Activated T-cell treated with anti-CD3 and anti-CD28 coated beads, Interleukin-2, amount 50 U/mL, for 72 hours (primary cell): ENCODE results near the gene TRAF6. TPM values are rescaled to one million over a fixed set of nuclear protein-coding genes. Genes with fewer than 3 reads are reported as not detected.
"Not testable (repeated sequence)": the region's sequence is repeated elsewhere in the genome, so short reads cannot be mapped to it uniquely, and the experiment has no call there.

Experiments
- ATAC-seq, 2 donors: fragments of 150-1000 bp; cut with Tn5 transposase; replicated peaks in 1 of 2; 2 replicates each; pipeline ENCODE4 v1.10.0; 2021; ENCODE audit warnings: moderate library complexity in 2 of 2, mild to moderate bottlenecking in 1 of 2
- DNase-seq, 2 donors: peaks; one replicate each; pipeline ENCODE4 v3.0.0; 2021 to 2022; ENCODE audit warnings: mixed read lengths in 1 of 2
- H3K27ac Mint-ChIP-seq: one replicate; pipeline ENCODE4 v1.8.0; 2022; ENCODE audit warnings: mild to moderate bottlenecking, moderate library complexity, mixed read lengths
- H3K27me3 Mint-ChIP-seq: one replicate; pipeline ENCODE4 v1.8.0; 2022; ENCODE audit warnings: low read depth, mixed read lengths
- H3K36me3 Mint-ChIP-seq, 2 donors: one replicate each; pipeline ENCODE4 v1.8.0; 2022; ENCODE audit warnings: mixed read lengths in 2 of 2, mild to moderate bottlenecking in 1 of 2; ENCODE audit not compliant: insufficient read depth in 2 of 2
- H3K4me1 Mint-ChIP-seq: one replicate; pipeline ENCODE4 v1.8.0; 2022; ENCODE audit warnings: low read depth, mixed read lengths
- H3K4me3 Mint-ChIP-seq, 2 donors: one replicate each; pipeline ENCODE4 v1.8.0; 2022; ENCODE audit warnings: mild to moderate bottlenecking in 2 of 2, mixed read lengths in 2 of 2, moderate library complexity in 2 of 2
- H3K9me3 Mint-ChIP-seq, 2 donors: one replicate each; pipeline ENCODE4 v1.8.0; 2022; ENCODE audit warnings: mixed read lengths in 2 of 2
- total RNA-seq, 2 donors: library from RNA; stranded (reverse); gene quantifications; one replicate each; pipeline ENCODE4 v1.2.3, GENCODE V29; 2022

Gene TRAF6
- total RNA-seq, 2 donors from 2014 or later: 10.1 to 12.2 TPM

- peaks cover 13% of the 10 kb centered on the region for H3K27me3 Mint-ChIP-seq
- not testable (repeated sequence) for DNase-seq, ATAC-seq, H3K36me3 Mint-ChIP-seq, H3K9me3 Mint-ChIP-seq
- H3K27ac Mint-ChIP-seq: peak overlapping the region; percentile 94
- H3K4me3 Mint-ChIP-seq: peak overlapping the region; percentile 95 to 100
- H3K4me1 Mint-ChIP-seq: peaks cover 21% of the 10 kb centered on the region
These were observed 990 bp upstream of the TRAF6 start for GRCh38 chr11:36511062-36511461.

DNA sequence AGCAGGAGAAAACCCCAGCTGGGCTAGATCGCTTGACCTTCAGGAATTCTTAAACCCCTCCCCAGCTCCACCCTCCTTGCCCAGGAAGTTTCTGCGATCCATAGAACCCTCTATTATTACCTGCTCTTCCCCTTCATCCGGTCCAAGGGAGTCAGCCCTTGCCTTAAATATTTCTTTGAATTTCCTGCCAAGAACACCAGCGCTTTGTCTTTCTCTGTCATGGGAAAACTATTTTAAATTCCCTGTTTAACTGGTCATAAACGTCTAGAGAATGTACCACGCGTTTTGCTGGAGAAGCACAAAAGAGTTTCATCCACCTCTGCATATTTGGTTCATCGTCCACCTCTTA, 496 bp upstream of the TRAF6 start:
- ATAC-seq (no peak), DNase-seq (no peak)
- Mint-ChIP-seq H3K36me3 (peaks cover 2 to 4% of the 10 kb centered on the region in 2 donors), H3K4me1 (peaks cover 26% of the 10 kb centered on the region), H3K4me3 (peak overlapping the region; percentile 95 to 100), H3K9me3 (peaks cover 3% of the 10 kb centered on the region in 2 donors), H3K27me3 (peaks cover 13% of the 10 kb centered on the region), H3K27ac (peak overlapping the region; percentile 94)

DNA sequence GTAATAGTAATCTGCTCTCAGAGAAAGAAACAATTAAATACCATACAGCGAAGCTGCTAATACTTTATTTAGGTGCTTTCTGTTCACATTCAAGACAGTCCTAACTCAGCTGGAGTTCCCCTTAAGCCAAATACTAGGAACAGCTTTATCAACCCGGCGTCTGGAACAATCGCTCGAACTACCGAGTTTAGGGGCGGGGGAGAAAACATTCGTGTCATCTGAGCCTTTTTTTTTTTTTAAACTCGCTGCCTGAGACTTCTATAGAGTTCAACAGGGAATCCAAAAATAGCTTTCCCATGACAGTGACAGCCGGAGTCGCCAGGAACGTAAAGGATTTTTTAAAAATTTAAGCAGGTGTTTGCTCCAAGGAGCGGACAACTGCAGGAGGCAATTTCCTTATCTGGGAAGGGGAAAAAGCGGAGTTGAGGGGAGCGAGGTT, 852 bp downstream of the TRAF6 start:
- Mint-ChIP-seq H3K36me3 (peaks cover 2 to 5% of the 10 kb centered on the region in 2 donors), H3K4me1 (peaks cover 32% of the 10 kb centered on the region), H3K27me3 (peaks cover 6% of the 10 kb centered on the region), H3K9me3 (peaks cover 3% of the 10 kb centered on the region in 2 donors), H3K4me3 (peak overlapping the region; percentile 95 to 100), H3K27ac (peak overlapping the region; percentile 100)
- DNase-seq (peak; percentile 12 to 25), ATAC-seq (peak in 1 of 2 donors; percentile 2)

DNA sequence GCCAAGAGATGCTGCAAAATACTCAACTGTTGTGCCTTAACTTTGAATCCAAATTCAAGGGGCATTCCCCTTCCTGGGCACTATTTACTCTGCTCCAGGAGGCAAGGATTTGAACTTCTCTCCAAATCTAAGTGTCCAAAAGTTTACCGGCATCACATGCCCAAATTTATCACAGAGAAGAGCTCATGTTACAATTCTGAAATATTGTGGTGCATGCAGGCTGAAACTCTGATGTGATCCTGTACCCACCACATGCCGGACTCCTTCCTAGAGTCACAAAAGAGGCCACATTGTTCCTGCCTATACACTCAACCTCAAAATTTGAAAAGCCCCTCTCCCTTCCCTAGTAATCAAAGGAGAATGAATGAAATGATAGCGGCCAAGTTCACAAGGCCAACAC, 1.3 kb downstream of the TRAF6 start:
- H3K4me3 Mint-ChIP-seq: peak overlapping the region; percentile 95 to 100
- peaks cover 2% of the 10 kb centered on the region for H3K27me3 Mint-ChIP-seq
- no peak for ATAC-seq
- peaks cover 2 to 5% of the 10 kb centered on the region in 2 donors for H3K36me3 Mint-ChIP-seq
- peaks cover 1 to 3% of the 10 kb centered on the region in 2 donors for H3K9me3 Mint-ChIP-seq
- no peak for DNase-seq
- H3K27ac Mint-ChIP-seq: peak overlapping the region; percentile 100
- peaks cover 32% of the 10 kb centered on the region for H3K4me1 Mint-ChIP-seq

GRCh38 chr11:36507824-36508489, 2.1 kb downstream of the TRAF6 start:
- peak overlapping the region; percentile 100 for H3K27ac Mint-ChIP-seq
- peaks cover 32% of the 10 kb centered on the region for H3K4me1 Mint-ChIP-seq
- no peaks in the 10 kb centered on the region for H3K27me3 Mint-ChIP-seq
- DNase-seq (no peak), ATAC-seq (no peak)
- peaks cover 2 to 5% of the 10 kb centered on the region in 2 donors for H3K36me3 Mint-ChIP-seq
- H3K4me3 Mint-ChIP-seq: peak overlapping the region; percentile 95 to 100
- no peaks in the 10 kb centered on the region for H3K9me3 Mint-ChIP-seq

- no peak for DNase-seq
- no peaks in the 10 kb centered on the region for H3K27me3 Mint-ChIP-seq
- peaks cover 28% of the 10 kb centered on the region for H3K4me1 Mint-ChIP-seq
- H3K4me3 Mint-ChIP-seq: no peak overlapping the region
- H3K9me3 Mint-ChIP-seq: no peaks in the 10 kb centered on the region
- H3K27ac Mint-ChIP-seq: no peak overlapping the region
- H3K36me3 Mint-ChIP-seq: peaks cover 3 to 10% of the 10 kb centered on the region in 2 donors
- no peak for ATAC-seq
These were observed 8.8 kb downstream of the TRAF6 start for GRCh38 chr11:36501236-36501635.

DNA sequence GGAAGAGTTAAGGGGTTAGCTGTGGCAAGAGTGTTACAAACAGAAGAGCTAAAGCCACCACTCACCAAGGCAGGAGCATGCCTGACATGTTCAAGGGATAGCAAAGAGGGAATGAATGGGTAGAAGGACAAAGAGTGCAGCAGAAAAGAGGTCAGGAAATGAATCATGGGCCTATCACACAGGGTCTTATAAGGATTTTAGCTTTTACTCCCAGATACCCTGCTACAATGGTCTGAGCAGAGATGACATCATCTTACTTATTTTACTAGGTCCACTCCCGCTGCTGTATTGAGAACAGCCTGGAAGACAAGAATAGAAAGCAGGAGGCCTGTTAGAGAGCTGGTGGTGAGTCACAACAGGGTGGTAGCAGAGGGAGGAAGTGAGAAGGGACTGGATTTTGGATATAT, 9.8 kb downstream of the TRAF6 start:
- no peak overlapping the region for H3K4me3 Mint-ChIP-seq
- ATAC-seq (peak; percentile 27 to 55), DNase-seq (no peak)
- H3K4me1 Mint-ChIP-seq: peaks cover 20% of the 10 kb centered on the region
- peaks cover 3 to 9% of the 10 kb centered on the region in 2 donors for H3K36me3 Mint-ChIP-seq
- H3K9me3 Mint-ChIP-seq: no peaks in the 10 kb centered on the region
- H3K27ac Mint-ChIP-seq: peak overlapping the region; percentile 7
- H3K27me3 Mint-ChIP-seq: no peaks in the 10 kb centered on the region

DNA sequence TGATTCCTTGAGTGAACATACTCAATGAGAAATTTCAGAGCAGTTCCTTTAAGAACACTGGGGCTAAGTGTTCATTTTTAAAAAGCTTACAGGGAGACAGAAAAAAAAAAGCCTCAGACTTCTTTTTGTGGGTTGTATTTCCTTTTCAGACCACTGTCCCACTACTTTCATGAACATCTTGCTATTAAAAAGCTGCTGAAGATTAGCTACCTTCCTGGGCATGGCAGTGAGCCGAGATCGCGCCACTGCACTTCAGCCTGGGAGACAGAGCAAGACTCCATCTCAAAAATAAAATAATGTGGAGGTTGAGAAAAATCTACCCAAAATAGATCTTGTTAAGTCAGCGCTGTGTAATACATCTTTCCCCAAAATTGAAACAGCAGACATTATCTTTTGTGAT, 10.8 kb downstream of the TRAF6 start:
- Mint-ChIP-seq H3K4me1 (peaks cover 17% of the 10 kb centered on the region), H3K27me3 (no peaks in the 10 kb centered on the region), H3K4me3 (no peak overlapping the region), H3K27ac (peak overlapping the region; percentile 73), H3K36me3 (peaks cover 3 to 8% of the 10 kb centered on the region in 2 donors), H3K9me3 (no peaks in the 10 kb centered on the region)
- DNase-seq: no peak
- no peak for ATAC-seq

DNA sequence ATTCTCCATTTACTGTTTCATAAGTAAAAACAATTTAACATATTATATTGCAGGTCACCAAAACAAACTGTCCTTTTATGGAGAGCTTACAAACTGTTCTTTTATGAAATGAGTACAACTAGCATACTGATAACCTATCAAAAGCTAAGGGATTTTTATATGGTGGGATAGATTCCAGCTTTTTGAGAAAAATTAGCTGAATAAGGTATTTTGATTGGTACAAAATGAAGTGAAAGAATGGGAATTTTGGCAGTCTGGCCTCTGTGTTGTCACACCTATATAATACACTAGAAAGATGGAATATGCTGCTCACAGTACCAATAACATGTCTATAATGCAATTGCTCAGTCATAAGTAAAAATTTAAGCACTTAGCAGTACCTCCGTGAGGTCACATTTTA, 11.4 kb downstream of the TRAF6 start:
- DNase-seq (no peak), ATAC-seq (no peak)
- H3K36me3 Mint-ChIP-seq: peaks cover 3 to 8% of the 10 kb centered on the region in 2 donors
- no peak overlapping the region for H3K4me3 Mint-ChIP-seq
- H3K27ac Mint-ChIP-seq: no peak overlapping the region
- no peaks in the 10 kb centered on the region for H3K9me3 Mint-ChIP-seq
- peaks cover 17% of the 10 kb centered on the region for H3K4me1 Mint-ChIP-seq
- H3K27me3 Mint-ChIP-seq: no peaks in the 10 kb centered on the region

DNA sequence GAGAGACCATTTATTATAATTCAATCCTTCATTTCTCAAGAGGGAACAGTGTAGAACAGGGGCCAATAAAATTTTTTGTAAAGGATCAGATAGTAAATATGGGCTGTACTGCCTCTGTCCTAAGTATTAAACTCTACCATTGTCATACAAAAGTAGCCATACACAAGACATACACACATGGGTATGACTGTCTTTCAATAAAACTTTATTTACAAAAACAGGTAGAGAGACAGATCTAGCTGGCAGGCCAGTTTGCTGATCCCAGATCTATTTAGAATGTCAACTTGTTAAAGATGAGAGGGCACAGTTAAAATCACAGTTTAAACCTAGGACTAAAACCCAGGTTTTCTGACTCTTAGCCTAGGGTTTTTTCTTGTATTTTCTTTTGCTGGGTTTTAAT, 16.7 kb downstream of the TRAF6 start:
- Mint-ChIP-seq H3K36me3 (peaks cover 9 to 21% of the 10 kb centered on the region in 2 donors), H3K4me3 (no peak overlapping the region), H3K27ac (peak overlapping the region; percentile 67), H3K27me3 (no peaks in the 10 kb centered on the region), H3K4me1 (peaks cover 11% of the 10 kb centered on the region), H3K9me3 (no peaks in the 10 kb centered on the region)
- DNase-seq: no peak
- no peak for ATAC-seq

- peak overlapping the region; percentile 67 for H3K27ac Mint-ChIP-seq
- ATAC-seq (peak in 1 of 2 donors; percentile 42), DNase-seq (peak; percentile 21 to 29)
- no peaks in the 10 kb centered on the region for H3K27me3 Mint-ChIP-seq
- peaks cover 15% of the 10 kb centered on the region for H3K4me1 Mint-ChIP-seq
- H3K4me3 Mint-ChIP-seq: no peak overlapping the region
- H3K36me3 Mint-ChIP-seq: peaks cover 9 to 21% of the 10 kb centered on the region in 2 donors
- H3K9me3 Mint-ChIP-seq: no peaks in the 10 kb centered on the region
These were observed 17.3 kb downstream of the TRAF6 start for GRCh38 chr11:36492724-36493304.

GRCh38 chr11:36490026-36490806, 19.9 kb downstream of the TRAF6 start:
- Mint-ChIP-seq H3K27ac (no peak overlapping the region), H3K27me3 (no peaks in the 10 kb centered on the region), H3K4me3 (no peak overlapping the region), H3K9me3 (no peaks in the 10 kb centered on the region), H3K4me1 (peaks cover 17% of the 10 kb centered on the region), H3K36me3 (peaks cover 9 to 21% of the 10 kb centered on the region in 2 donors)
- ATAC-seq: no peak
- DNase-seq: no peak

GRCh38 chr11:36488096-36488495, 22.0 kb downstream of the TRAF6 start:
- peak overlapping the region; percentile 62 for H3K27ac Mint-ChIP-seq
- no peak overlapping the region for H3K4me3 Mint-ChIP-seq
- H3K4me1 Mint-ChIP-seq: peaks cover 17% of the 10 kb centered on the region
- H3K27me3 Mint-ChIP-seq: no peaks in the 10 kb centered on the region
- peak in 1 of 2 donors; percentile 15 for ATAC-seq
- no peak for DNase-seq
- peaks cover 12 to 21% of the 10 kb centered on the region in 2 donors for H3K36me3 Mint-ChIP-seq
- no peaks in the 10 kb centered on the region for H3K9me3 Mint-ChIP-seq
